ENCODE results near the gene CAV3. TPM values are rescaled to one million over a fixed set of nuclear protein-coding genes. Genes with fewer than 3 reads are reported as not detected.

The CAV3 gene
- total RNA-seq, 2 experiments from 2014 or later, result not detected

- no peak overlapping the region for H3K27ac Mint-ChIP-seq
- H3K9me3 Mint-ChIP-seq (ENCODE audit: low read depth), result no peaks in the 10 kb centered on the region
- H3K4me1 Mint-ChIP-seq, result no peaks in the 10 kb centered on the region
- H3K4me3 Mint-ChIP-seq, result no peak overlapping the region
- no peaks in the 10 kb centered on the region for H3K27me3 Mint-ChIP-seq
- CTCF ChIA-PET, result no interaction called here
- H3K36me3 Mint-ChIP-seq, result no peaks in the 10 kb centered on the region
- no peak for DNase-seq
- ATAC-seq, result no peak
These were observed 9.4 kb upstream of the CAV3 start for GRCh38 chr3:8724108-8724752.

- CTCF ChIA-PET, result no interaction called here
- no peaks in the 10 kb centered on the region for H3K4me1 Mint-ChIP-seq
- DNase-seq (no peak), ATAC-seq (no peak)
- H3K27ac Mint-ChIP-seq, result no peak overlapping the region
- no peaks in the 10 kb centered on the region for H3K36me3 Mint-ChIP-seq
- H3K27me3 Mint-ChIP-seq, result peaks cover 2% of the 10 kb centered on the region
- no peak overlapping the region for H3K4me3 Mint-ChIP-seq
- H3K9me3 Mint-ChIP-seq (ENCODE audit: low read depth), result no peaks in the 10 kb centered on the region
These were observed 5.7 kb upstream of the CAV3 start for GRCh38 chr3:8727605-8728512.

GRCh38 chr3:8729479-8729878 is 4.1 kb upstream of the CAV3 start:
- Mint-ChIP-seq H3K27me3 (peaks cover 2% of the 10 kb centered on the region), H3K9me3 (ENCODE audit: low read depth) (no peaks in the 10 kb centered on the region), H3K4me3 (no peak overlapping the region), H3K36me3 (no peaks in the 10 kb centered on the region), H3K4me1 (no peaks in the 10 kb centered on the region), H3K27ac (no peak overlapping the region)
- CTCF ChIA-PET, result no interaction called here
- ATAC-seq (no peak), DNase-seq (no peak)

- Mint-ChIP-seq H3K4me1 (no peaks in the 10 kb centered on the region), H3K27me3 (peaks cover 2% of the 10 kb centered on the region), H3K36me3 (no peaks in the 10 kb centered on the region), H3K4me3 (no peak overlapping the region), H3K27ac (no peak overlapping the region), H3K9me3 (ENCODE audit: low read depth) (no peaks in the 10 kb centered on the region)
- ATAC-seq (no peak), DNase-seq (no peak)
- CTCF ChIA-PET, result no interaction called here
These were observed 2.9 kb upstream of the CAV3 start for GRCh38 chr3:8730656-8731055.

GRCh38 chr3:8732413-8732812 is 1.2 kb upstream of the CAV3 start:
- ATAC-seq, result no peak

GRCh38 chr3:8734137-8734878 is 706 bp downstream of the CAV3 start:
- Mint-ChIP-seq H3K27ac (no peak overlapping the region), H3K4me1 (no peaks in the 10 kb centered on the region), H3K36me3 (no peaks in the 10 kb centered on the region), H3K27me3 (peaks cover 2% of the 10 kb centered on the region), H3K4me3 (no peak overlapping the region), H3K9me3 (ENCODE audit: low read depth) (no peaks in the 10 kb centered on the region)
- CTCF ChIA-PET, result no interaction called here
- ATAC-seq (no peak), DNase-seq (no peak)

More at GRCh38 chr3:8732413-8732812, 1.2 kb upstream of the CAV3 start:
- CTCF ChIA-PET, result no interaction called here
- H3K4me3 Mint-ChIP-seq, result no peak overlapping the region
- H3K36me3 Mint-ChIP-seq, result no peaks in the 10 kb centered on the region
- no peaks in the 10 kb centered on the region for H3K4me1 Mint-ChIP-seq
- DNase-seq, result no peak
- no peak overlapping the region for H3K27ac Mint-ChIP-seq
- H3K9me3 Mint-ChIP-seq (ENCODE audit: low read depth), result no peaks in the 10 kb centered on the region
- H3K27me3 Mint-ChIP-seq, result peaks cover 2% of the 10 kb centered on the region

GRCh38 chr3:8734908-8735307 is 1.3 kb downstream of the CAV3 start:
- H3K36me3 Mint-ChIP-seq, result no peaks in the 10 kb centered on the region
- H3K9me3 Mint-ChIP-seq (ENCODE audit: low read depth), result no peaks in the 10 kb centered on the region
- no peak overlapping the region for H3K4me3 Mint-ChIP-seq
- H3K4me1 Mint-ChIP-seq, result no peaks in the 10 kb centered on the region
- H3K27me3 Mint-ChIP-seq, result peaks cover 2% of the 10 kb centered on the region
- CTCF ChIA-PET, result no interaction called here
- DNase-seq (no peak), ATAC-seq (no peak)
- H3K27ac Mint-ChIP-seq, result no peak overlapping the region

GRCh38 chr3:8736436-8736835 is 2.8 kb downstream of the CAV3 start:
- ATAC-seq, result no peak
- peaks cover 5% of the 10 kb centered on the region for H3K4me1 Mint-ChIP-seq
- no peak overlapping the region for H3K4me3 Mint-ChIP-seq
- no peaks in the 10 kb centered on the region for H3K9me3 Mint-ChIP-seq (ENCODE audit: low read depth)
- CTCF ChIA-PET, result no interaction called here
- DNase-seq, result no peak
- peaks cover 3% of the 10 kb centered on the region for H3K27me3 Mint-ChIP-seq
- H3K27ac Mint-ChIP-seq, result no peak overlapping the region
- H3K36me3 Mint-ChIP-seq, result no peaks in the 10 kb centered on the region

GRCh38 chr3:8737301-8737700 is 3.7 kb downstream of the CAV3 start:
- peaks cover 5% of the 10 kb centered on the region for H3K4me1 Mint-ChIP-seq
- H3K27ac Mint-ChIP-seq, result no peak overlapping the region
- H3K4me3 Mint-ChIP-seq, result no peak overlapping the region
- H3K27me3 Mint-ChIP-seq, result peaks cover 10% of the 10 kb centered on the region
- ATAC-seq, result no peak
- CTCF ChIA-PET, result interaction anchor here (1.0 kb wide), 1 partner anchor 17 kb away, joined by 3 read pairs; no protein-coding TSS in a partner anchor
- H3K36me3 Mint-ChIP-seq, result no peaks in the 10 kb centered on the region
- DNase-seq, result no peak
- H3K9me3 Mint-ChIP-seq (ENCODE audit: low read depth), result no peaks in the 10 kb centered on the region

- ATAC-seq, result no peak
- Mint-ChIP-seq H3K27me3 (peaks cover 10% of the 10 kb centered on the region), H3K4me3 (no peak overlapping the region), H3K27ac (no peak overlapping the region), H3K9me3 (ENCODE audit: low read depth) (no peaks in the 10 kb centered on the region), H3K4me1 (peaks cover 5% of the 10 kb centered on the region), H3K36me3 (no peaks in the 10 kb centered on the region)
- no peak for DNase-seq
- CTCF ChIA-PET, result interaction anchor here (1.0 kb wide), 1 partner anchor 17 kb away, joined by 3 read pairs; no protein-coding TSS in a partner anchor
These were observed 4.2 kb downstream of the CAV3 start for GRCh38 chr3:8737823-8738222.

- H3K27me3 Mint-ChIP-seq, result peaks cover 10% of the 10 kb centered on the region
- DNase-seq (no peak), ATAC-seq (no peak)
- H3K27ac Mint-ChIP-seq, result no peak overlapping the region
- H3K9me3 Mint-ChIP-seq (ENCODE audit: low read depth), result no peaks in the 10 kb centered on the region
- H3K36me3 Mint-ChIP-seq, result no peaks in the 10 kb centered on the region
- no peak overlapping the region for H3K4me3 Mint-ChIP-seq
- peaks cover 5% of the 10 kb centered on the region for H3K4me1 Mint-ChIP-seq
- CTCF ChIA-PET, result interaction anchor here (1.4 kb wide), 1 partner anchor 31 kb away, joined by 3 read pairs; the partner anchor contains the start of gene OXTR
These were observed 5.0 kb downstream of the CAV3 start for GRCh38 chr3:8738639-8739038.

GRCh38 chr3:8739757-8740504 is 6.3 kb downstream of the CAV3 start:
- CTCF ChIA-PET, result interaction anchor here (0.7 to 1.4 kb wide), 2 partner anchors 29 to 30 kb away, joined by 3 read pairs; partner anchors contain the start of gene OXTR
- H3K36me3 Mint-ChIP-seq, result no peaks in the 10 kb centered on the region
- H3K27ac Mint-ChIP-seq, result no peak overlapping the region
- ATAC-seq (peak; percentile 42), DNase-seq (no peak)
- peaks cover 5% of the 10 kb centered on the region for H3K4me1 Mint-ChIP-seq
- H3K9me3 Mint-ChIP-seq (ENCODE audit: low read depth), result no peaks in the 10 kb centered on the region
- H3K27me3 Mint-ChIP-seq, result peaks cover 10% of the 10 kb centered on the region
- H3K4me3 Mint-ChIP-seq, result no peak overlapping the region
